Right renal pelvis (tissue), 4 donors: ENCODE results near the gene PPP1R3F. TPM values are rescaled to one million over a fixed set of nuclear protein-coding genes. Genes with fewer than 3 reads are reported as not detected.
"Not testable (repeated sequence)": the region's sequence is repeated elsewhere in the genome, so short reads cannot be mapped to it uniquely, and the experiment has no call there.

ENCODE experiments used
- DNase-seq, 4 donors: peaks; one replicate each; pipeline ENCODE4 v3.0.0-alpha.2; 2013; ENCODE audit warnings: low read depth in 4 of 4, low spot score in 3 of 4, missing footprints in 1 of 4
- polyA plus RNA-seq, 4 donors: library from polyadenylated mRNA; unstranded; fragments of 120-200 nt; gene quantifications; one replicate each; pipeline ENCODE4 v1.2.1, GENCODE V29; 2013; ENCODE audit not compliant: insufficient read length in 4 of 4

The PPP1R3F gene
- polyA plus RNA-seq, 4 donors = 5.5 to 8.5 (median 6.1) TPM

DNA sequence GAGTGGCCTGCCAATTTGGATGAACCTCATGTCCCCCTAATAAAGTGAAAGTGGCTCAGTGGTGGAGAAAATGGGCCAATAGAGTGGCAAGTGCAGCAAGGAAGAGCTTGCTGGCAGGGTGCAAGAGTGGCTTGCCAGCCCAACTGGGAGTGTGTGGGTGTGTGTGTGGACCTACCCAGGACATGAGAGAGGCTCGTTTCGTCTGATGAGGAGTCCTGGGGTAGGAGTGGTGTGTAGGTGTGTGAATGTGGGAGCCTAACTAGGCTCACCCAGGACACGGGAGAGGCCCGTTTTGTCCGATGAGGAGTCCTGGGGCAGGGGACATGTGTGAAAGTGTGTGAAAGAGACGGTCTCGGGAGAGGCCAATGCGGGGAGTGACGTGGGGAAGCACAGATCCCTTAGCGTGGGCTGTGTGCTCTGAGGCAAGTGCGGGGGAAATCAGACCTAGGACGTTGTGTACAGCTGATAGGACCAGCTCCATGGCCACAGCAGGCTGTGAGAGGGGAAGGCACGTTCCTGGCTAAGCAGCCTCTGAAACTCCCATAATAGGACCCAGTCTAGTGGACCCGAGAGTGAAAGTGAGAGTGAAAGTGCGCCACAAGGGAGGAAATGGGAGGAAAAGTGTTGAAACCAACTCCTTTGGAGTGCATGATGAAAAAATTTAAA, 39.1 kb downstream of the PPP1R3F start:
- DNase-seq = no peak

DNA sequence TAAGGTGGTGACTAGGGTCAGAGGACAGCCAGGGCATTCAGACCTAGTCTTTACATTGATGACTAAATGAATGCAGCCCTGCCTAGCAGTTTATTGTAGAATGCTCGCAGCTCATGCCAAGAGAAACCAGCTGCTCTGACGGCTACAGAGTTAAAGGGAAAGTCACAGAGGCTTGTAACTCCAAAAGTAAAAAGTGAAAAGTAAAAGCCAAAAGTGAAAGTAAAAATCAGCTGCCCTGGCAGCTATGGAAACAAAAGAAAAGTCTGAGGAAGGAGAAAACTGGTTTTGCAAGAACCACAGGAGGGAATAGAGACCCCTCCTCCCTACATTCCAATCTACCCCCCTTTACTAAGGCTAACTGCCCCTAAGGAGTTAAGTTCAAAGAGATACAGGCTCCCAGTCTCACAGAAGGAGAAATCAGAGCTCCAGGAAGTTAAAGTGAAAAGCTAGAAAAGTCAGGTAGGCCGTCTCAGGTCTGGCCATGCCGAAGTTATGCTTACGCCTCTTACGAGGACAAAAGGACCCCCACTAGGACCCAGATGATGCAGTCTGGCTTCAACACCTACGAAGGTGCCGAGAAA, 39.9 kb downstream of the PPP1R3F start:
- peak in 3 of 4 donors; percentile 16 to 24 (median 23) for DNase-seq

DNA sequence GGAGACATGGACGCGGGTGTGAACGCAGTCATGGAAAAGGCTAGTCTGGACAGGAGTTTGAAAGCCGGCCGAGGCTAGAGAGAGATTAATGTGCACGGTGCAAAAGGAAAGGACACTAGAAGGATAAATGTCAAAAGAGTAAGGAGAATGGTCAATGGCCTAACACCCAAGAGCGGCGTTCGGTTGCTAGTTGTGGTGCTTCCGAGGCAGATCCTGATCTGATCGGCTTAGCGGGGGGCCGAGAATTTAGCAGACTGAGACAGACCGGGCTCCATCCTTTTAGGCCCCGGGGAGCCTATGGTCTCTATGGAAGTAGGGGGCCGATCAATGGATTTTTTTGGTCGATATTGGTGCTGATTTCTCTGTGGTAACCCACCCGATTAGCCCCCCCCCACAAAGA, 40.8 kb downstream of the PPP1R3F start:
- no peak for DNase-seq

DNA sequence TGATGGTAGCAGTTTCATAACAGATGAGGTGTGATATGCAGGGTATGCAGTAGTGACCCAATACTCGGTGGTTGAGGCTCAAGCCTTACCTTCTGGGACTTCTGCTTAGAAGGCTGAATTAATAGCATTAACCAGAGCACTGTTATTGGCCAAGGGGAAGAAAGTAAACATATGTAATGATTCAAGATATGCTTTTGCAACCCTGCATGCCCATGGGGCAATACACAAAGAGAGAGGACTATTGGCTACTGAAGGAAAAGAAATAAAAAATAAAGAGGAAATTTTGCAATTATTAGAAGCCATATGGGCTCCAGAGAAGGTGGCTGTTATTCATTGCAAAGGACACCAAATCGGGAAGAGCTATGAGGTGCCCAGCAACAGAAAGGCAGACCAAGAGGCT, 42.6 kb downstream of the PPP1R3F start:
- no peak for DNase-seq

DNA sequence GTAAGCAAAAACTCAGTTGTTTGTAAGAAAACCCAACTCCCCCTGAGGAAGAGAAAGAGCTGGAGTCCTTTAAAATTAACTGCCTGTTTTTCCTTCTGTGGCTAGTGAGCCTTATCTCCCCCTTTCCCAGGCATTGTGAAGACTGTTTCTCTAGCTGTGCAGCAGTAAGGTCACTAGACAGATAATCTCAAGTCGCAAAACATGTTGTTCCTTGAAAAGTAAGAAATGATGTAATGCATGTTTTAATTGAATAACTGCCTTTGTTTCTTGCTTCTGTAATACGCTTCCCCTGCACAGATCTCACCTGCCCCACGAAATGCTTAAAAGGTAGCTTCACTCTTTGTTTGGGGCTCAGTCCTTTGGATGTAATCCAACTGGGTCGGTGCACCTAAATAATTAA, 46.5 kb downstream of the PPP1R3F start:
- DNase-seq = no peak

DNA sequence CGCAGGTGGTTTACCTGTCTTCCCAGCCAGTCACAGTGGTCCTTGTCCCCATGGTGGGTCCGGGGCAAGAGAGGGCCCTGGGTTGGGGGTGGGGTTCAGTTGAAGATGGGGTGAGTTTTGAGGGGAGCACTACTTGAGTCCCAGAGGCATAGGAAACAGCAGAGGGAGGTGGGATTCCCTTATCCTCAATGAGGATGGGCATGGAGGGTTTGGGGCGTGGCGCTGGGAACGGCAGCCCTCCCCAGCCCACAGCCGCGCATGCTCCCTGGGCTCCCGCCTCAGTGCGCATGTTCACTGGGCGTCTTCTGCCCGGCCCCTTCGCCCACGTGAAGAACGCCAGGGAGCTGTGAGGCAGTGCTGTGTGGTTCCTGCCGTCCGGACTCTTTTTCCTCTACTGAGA, 52.1 kb downstream of the PPP1R3F start, which contains the start of gene GAGE12J:
TSS of gene GAGE12J (plus strand) at position 301 of the 400 bp plus-strand sequence. CDS start 1,157 bp downstream, outside the sequence.
- not testable (repeated sequence) for DNase-seq

DNA sequence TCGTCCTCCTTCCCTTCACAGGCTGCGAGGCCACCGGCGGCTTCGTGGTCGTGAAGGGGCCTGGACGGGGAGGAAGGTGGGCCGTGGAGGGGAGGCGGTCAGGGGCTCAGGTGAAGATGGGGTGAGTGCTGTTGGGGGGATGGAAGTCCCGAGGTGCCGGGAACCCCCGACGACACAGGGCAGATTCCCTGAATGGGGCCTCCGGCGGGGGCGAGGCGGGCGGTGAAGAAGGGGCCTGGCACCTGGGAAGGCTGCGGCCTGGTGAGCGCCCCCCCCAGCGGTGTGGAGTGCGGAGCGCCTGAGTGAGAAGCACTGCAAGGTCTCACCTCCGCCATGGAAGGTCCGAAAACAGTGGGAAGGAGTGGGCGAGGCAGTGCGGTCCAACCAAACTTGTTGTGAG, 52.7 kb downstream of the PPP1R3F start:
- not testable (repeated sequence) for DNase-seq

DNA sequence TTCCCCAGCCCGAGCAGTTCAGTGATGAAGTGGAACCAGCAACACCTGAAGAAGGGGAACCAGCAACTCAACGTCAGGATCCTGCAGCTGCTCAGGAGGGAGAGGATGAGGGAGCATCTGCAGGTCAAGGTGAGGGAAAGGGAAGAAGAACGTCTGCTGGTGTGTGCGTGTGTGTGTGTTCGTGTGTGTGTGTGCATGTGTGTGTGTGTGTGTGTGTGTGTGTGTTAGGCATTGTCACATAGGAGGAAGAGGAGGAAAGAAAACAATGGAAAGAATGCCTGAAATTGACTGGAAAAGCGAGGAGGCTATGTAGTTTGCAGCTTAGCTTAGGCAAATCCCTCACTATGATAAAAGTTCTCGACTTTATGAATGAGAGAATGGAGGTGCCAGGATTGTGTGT, 54.1 kb downstream of the PPP1R3F start:
- not testable (repeated sequence) for DNase-seq

DNA sequence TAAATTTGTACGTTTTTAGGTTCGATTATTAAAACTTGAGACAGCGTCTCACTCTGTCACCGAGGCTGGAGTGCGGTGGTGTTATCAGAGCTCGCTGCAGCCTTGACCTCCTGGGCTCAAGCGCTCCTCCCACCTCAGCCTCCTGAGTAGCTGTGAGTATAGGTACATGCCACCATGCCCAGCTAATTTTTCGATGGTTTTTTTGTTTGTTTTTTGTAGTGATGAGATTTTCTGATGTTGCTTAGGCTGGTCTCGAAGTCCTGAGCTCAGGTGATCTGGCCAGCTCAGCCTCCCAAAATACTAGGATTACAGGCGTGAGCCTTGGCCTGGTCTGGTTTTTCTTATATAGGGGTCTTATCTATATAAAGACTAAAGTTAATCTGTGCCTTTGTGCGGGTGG, 60.8 kb downstream of the PPP1R3F start:
- not testable (repeated sequence) for DNase-seq

DNA sequence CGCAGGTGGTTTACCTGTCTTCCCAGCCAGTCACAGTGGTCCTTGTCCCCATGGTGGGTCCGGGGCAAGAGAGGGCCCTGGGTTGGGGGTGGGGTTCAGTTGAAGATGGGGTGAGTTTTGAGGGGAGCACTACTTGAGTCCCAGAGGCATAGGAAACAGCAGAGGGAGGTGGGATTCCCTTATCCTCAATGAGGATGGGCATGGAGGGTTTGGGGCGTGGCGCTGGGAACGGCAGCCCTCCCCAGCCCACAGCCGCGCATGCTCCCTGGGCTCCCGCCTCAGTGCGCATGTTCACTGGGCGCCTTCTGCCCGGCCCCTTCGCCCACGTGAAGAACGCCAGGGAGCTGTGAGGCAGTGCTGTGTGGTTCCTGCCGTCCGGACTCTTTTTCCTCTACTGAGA, 61.7 kb downstream of the PPP1R3F start, which contains the start of gene GAGE13:
TSS of gene GAGE13 (plus strand) at position 301 of the 400 bp plus-strand sequence. CDS start 1,156 bp downstream, outside the sequence.
- not testable (repeated sequence) for DNase-seq

DNA sequence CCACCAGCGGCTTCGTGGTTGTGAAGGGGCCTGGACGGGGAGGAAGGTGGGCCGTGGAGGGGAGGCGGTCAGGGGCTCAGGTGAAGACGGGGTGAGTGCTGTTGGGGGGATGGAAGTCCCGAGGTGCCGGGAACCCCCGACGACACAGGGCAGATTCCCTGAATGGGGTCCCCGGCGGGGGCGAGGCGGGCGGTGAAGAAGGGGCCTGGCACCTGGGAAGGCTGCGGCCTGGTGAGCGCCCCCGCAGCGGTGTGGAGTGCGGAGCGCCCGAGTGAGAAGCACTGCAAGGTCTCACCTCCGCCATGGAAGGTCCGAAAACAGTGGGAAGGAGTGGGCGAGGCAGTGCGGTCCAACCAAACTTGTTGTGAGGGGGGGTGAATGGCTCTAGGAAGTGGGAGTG, 62.2 kb downstream of the PPP1R3F start:
- not testable (repeated sequence) for DNase-seq

Other genes starting within 250 kb of the PPP1R3F start
- gene TFE3, start 226.4 kb upstream of the PPP1R3F start, polyA plus RNA-seq = 10 to 100 TPM; 28.7 to 32.8 (median 30.6) TPM
- 10 to 100 TPM; 10.2 to 12.7 (median 11.2) TPM for gene CCDC120, start 210.8 kb upstream of the PPP1R3F start, polyA plus RNA-seq
- gene PRAF2, start 195.8 kb upstream of the PPP1R3F start, polyA plus RNA-seq = 10 to 100 TPM; 37.1 to 47.1 (median 42.3) TPM
- 10 to 100 TPM; 54.1 to 57.3 (median 55.3) TPM for gene WDR45, start 189.9 kb upstream of the PPP1R3F start, polyA plus RNA-seq
- gene GPKOW, start 146.1 kb upstream of the PPP1R3F start, polyA plus RNA-seq = 10 to 100 TPM; 21.4 to 28.3 (median 24.5) TPM
- 1 to 10 TPM; 4.3 to 7.9 (median 5.5) TPM for gene MAGIX, start 107.0 kb upstream of the PPP1R3F start, polyA plus RNA-seq
- 10 to 100 TPM; 33.5 to 41.7 (median 36.1) TPM for gene PLP2, start 97.9 kb upstream of the PPP1R3F start, polyA plus RNA-seq
- gene PRICKLE3, start 83.4 kb upstream of the PPP1R3F start, polyA plus RNA-seq = 1 to 10 TPM; 3.5 to 5.1 (median 4.5) TPM
- 1 to 10 TPM; 1.5 to 3.1 (median 2.3) TPM for gene SYP, start 69.6 kb upstream of the PPP1R3F start, polyA plus RNA-seq
- gene CACNA1F, start 36.5 kb upstream of the PPP1R3F start, polyA plus RNA-seq = under 1 TPM; 0.08 to 0.45 (median 0.22) TPM
- 10 to 100 TPM; 16.5 to 23.6 (median 17.4) TPM for gene CCDC22, start 34.3 kb upstream of the PPP1R3F start, polyA plus RNA-seq
- gene FOXP3, start 5.1 kb upstream of the PPP1R3F start, polyA plus RNA-seq = 1 to 10 TPM in 1 of 4 donors, under 1 TPM in 3; 0.67 to 1.1 (median 0.89) TPM
- under 1 TPM in 1 of 4 donors, not detected in 3; 0.46 TPM for gene GAGE10, start 33.9 kb downstream of the PPP1R3F start, polyA plus RNA-seq
- gene GAGE12J, start 52.2 kb downstream of the PPP1R3F start, polyA plus RNA-seq = not detected
- gene GAGE13, start 61.8 kb downstream of the PPP1R3F start, polyA plus RNA-seq = not detected